Esophagus mucosa (tissue), 1 donor: Measurements from ENCODE around the gene FBRS. TPM values are rescaled to one million over a fixed set of nuclear protein-coding genes. Genes with fewer than 3 reads are reported as not detected.
"Not testable (repeated sequence)": the region's sequence is repeated elsewhere in the genome, so short reads cannot be mapped to it uniquely, and the experiment has no call there.

Experiments
- ATAC-seq: fragments of 200-7000 bp; cut with Tn5 transposase; one replicate; pipeline ENCODE4 v1.9.1; 2020
- total RNA-seq: library from RNA; stranded (reverse); gene quantifications from one replicate; pipeline ENCODE4 v1.2.4, GENCODE V29; 2023
- donor health status: DM: yes; HTN: yes; CAD: no.

Gene FBRS
- 42.4 TPM for total RNA-seq

- ATAC-seq: peak; percentile 91
These were observed at the start of gene FBRS for GRCh38 chr16:30657866-30658730. TSS of gene FBRS (plus strand) at chr16:30658431. CDS start at chr16:30659519, 1,088 bp downstream.

- ATAC-seq: peak; percentile 70
These were observed 49.0 kb upstream of the FBRS start for GRCh38 chr16:30609002-30609925.

- peak; percentile 97 for ATAC-seq
These were observed 48.0 kb upstream of the FBRS start, which contains the start of gene ZNF689 for GRCh38 chr16:30609926-30610839. TSS of gene ZNF689 (minus strand) at chr16:30610389. CDS start at chr16:30610041, 348 bp downstream.

GRCh38 chr16:30615358-30616091, 42.7 kb upstream of the FBRS start:
- ATAC-seq: peak; percentile 75

- no peak for ATAC-seq
These were observed 39.0 kb upstream of the FBRS start for GRCh38 chr16:30619202-30619601.

- no peak for ATAC-seq
These were observed 38.6 kb upstream of the FBRS start for GRCh38 chr16:30619638-30620037.

GRCh38 chr16:30620169-30620568, 38.1 kb upstream of the FBRS start:
- no peak for ATAC-seq

- no peak for ATAC-seq
These were observed 36.5 kb upstream of the FBRS start for GRCh38 chr16:30621765-30622164.

- no peak for ATAC-seq
These were observed 35.7 kb upstream of the FBRS start for GRCh38 chr16:30622455-30623032.

- ATAC-seq: no peak
These were observed 34.5 kb upstream of the FBRS start for GRCh38 chr16:30623536-30624283.

- ATAC-seq: no peak
These were observed 32.0 kb upstream of the FBRS start for GRCh38 chr16:30626236-30626635.

- peak; percentile 84 for ATAC-seq
These were observed 29.3 kb upstream of the FBRS start for GRCh38 chr16:30628628-30629540.

GRCh38 chr16:30632454-30632853, 25.8 kb upstream of the FBRS start:
- not testable (repeated sequence) for ATAC-seq

- no peak for ATAC-seq
These were observed 24.7 kb upstream of the FBRS start for GRCh38 chr16:30633526-30633925.

- no peak for ATAC-seq
These were observed 21.6 kb upstream of the FBRS start for GRCh38 chr16:30636599-30636998.

GRCh38 chr16:30637139-30637538, 21.1 kb upstream of the FBRS start:
- ATAC-seq: not testable (repeated sequence)

- peak; percentile 43 for ATAC-seq
These were observed 20.3 kb upstream of the FBRS start for GRCh38 chr16:30637944-30638343.

GRCh38 chr16:30641378-30641982, 16.8 kb upstream of the FBRS start:
- no peak for ATAC-seq
